Neural progenitor cell (in vitro differentiated cells): ENCODE results near the gene TMED7. TPM values are rescaled to one million over a fixed set of nuclear protein-coding genes. Genes with fewer than 3 reads are reported as not detected.

Experiments
- DNase-seq: peaks from one replicate; pipeline ENCODE4 v3.0.0-alpha.2; 2016; ENCODE audit warnings: low spot score
- H2AFZ ChIP-seq: fragments of 200-600 bp; sonication (generic); replicated peaks from 2 replicates; pipeline ENCODE4 v1.6.1; 2016; ENCODE audit warnings: antibody characterized with exemption
- H3F3A ChIP-seq: fragments of 200-600 bp; sonication (generic); 2 replicates; pipeline ENCODE4 v1.6.1; 2016; ENCODE audit warnings: antibody characterized with exemption, low read depth
- H3K27ac ChIP-seq: fragments of 200-600 bp; sonication (generic); 2 replicates; pipeline ENCODE4 v1.5.1; 2016; ENCODE audit warnings: mild to moderate bottlenecking
- H3K27me3 ChIP-seq: fragments of 200-600 bp; sonication (generic); 2 replicates; pipeline ENCODE4 v1.6.1; 2016; ENCODE audit warnings: mild to moderate bottlenecking, moderate library complexity
- H3K36me3 ChIP-seq: fragments of 200-600 bp; sonication (generic); 2 replicates; pipeline ENCODE4 v1.5.1; 2016
- H3K4me1 ChIP-seq: fragments of 200-600 bp; sonication (generic); 2 replicates; pipeline ENCODE4 v1.6.1; 2016; ENCODE audit warnings: mixed run types
- H3K4me2 ChIP-seq: fragments of 200-600 bp; sonication (generic); 2 replicates; pipeline ENCODE4 v1.6.1; 2016
- H3K4me3 ChIP-seq: fragments of 200-600 bp; sonication (generic); 2 replicates; pipeline ENCODE4 v1.5.1; 2016
- H3K79me2 ChIP-seq: fragments of 200-600 bp; sonication (generic); 2 replicates; pipeline ENCODE4 v1.6.1; 2016; ENCODE audit warnings: low read depth
- H3K9ac ChIP-seq: fragments of 200-600 bp; sonication (generic); 2 replicates; pipeline ENCODE4 v1.6.1; 2016
- H3K9me3 ChIP-seq: fragments of 200-600 bp; sonication (generic); 2 replicates; pipeline ENCODE4 v1.5.1; 2016; ENCODE audit warnings: low read depth
- H4K20me1 ChIP-seq: fragments of 200-600 bp; sonication (generic); 2 replicates; pipeline ENCODE4 v1.6.1; 2016; ENCODE audit warnings: low read depth
- H3K27ac Mint-ChIP-seq: 3 replicates; pipeline ENCODE4 v1.8.0; 2021; ENCODE audit warnings: mixed read lengths
- H3K27me3 Mint-ChIP-seq: 2 replicates; pipeline ENCODE4 v1.8.0; 2022; ENCODE audit warnings: low read depth, mild to moderate bottlenecking, inconsistent platforms, moderate library complexity, mixed read lengths; ENCODE audit not compliant: insufficient read depth
- H3K36me3 Mint-ChIP-seq: 3 replicates; pipeline ENCODE4 v1.8.0; 2021; ENCODE audit warnings: mixed read lengths
- H3K4me1 Mint-ChIP-seq: 3 replicates; pipeline ENCODE4 v1.8.0; 2021; ENCODE audit warnings: mixed read lengths
- H3K4me3 Mint-ChIP-seq: 3 replicates; pipeline ENCODE4 v1.8.0; 2021; ENCODE audit warnings: mild to moderate bottlenecking, moderate library complexity, mixed read lengths
- H3K9me3 Mint-ChIP-seq: 3 replicates; pipeline ENCODE4 v1.8.0; 2020; ENCODE audit warnings: mixed read lengths
- CTCF ChIP-seq: fragments of 200-600 bp; sonication (generic); IDR thresholded peaks from 2 replicates; pipeline ENCODE4 v1.5.1; 2017; ENCODE audit warnings: antibody characterized with exemption, mild to moderate bottlenecking
- EZH2 ChIP-seq: fragments of 200-600 bp; sonication (generic); IDR thresholded peaks from 2 replicates; pipeline ENCODE4 v1.6.1; 2017; ENCODE audit warnings: antibody characterized with exemption, mild to moderate bottlenecking, moderate library complexity
- EZH2phosphoT487 ChIP-seq: fragments of 200-600 bp; sonication (generic); IDR thresholded peaks from 2 replicates; pipeline ENCODE4 v1.6.1; 2017; ENCODE audit warnings: antibody characterized with exemption
- total RNA-seq: library from RNA; depleted of rRNA; stranded (reverse); fragments of >200 nt; gene quantifications from 2 replicates; pipeline ENCODE4 v1.2.3, GENCODE V29; 2015; ENCODE audit warnings: low replicate concordance

The TMED7 gene
- total RNA-seq, 1 donor from 2014 or later, result 112 TPM

- H2AFZ ChIP-seq, result no peak overlapping the region
- no peak for TF ChIP-seq EZH2phosphoT487
- Mint-ChIP-seq H3K4me1 (no peaks in the 10 kb centered on the region), H3K4me3 (no peak overlapping the region), H3K27ac (no peak overlapping the region), H3K36me3 (no peaks in the 10 kb centered on the region), H3K27me3 (peaks cover 2% of the 10 kb centered on the region), H3K9me3 (peaks cover 4% of the 10 kb centered on the region)
- no peak for DNase-seq
- H3F3A ChIP-seq, result no peaks in the 10 kb centered on the region
- H3K4me2 ChIP-seq, result no peak overlapping the region
- no peaks in the 10 kb centered on the region for H4K20me1 ChIP-seq
- no peaks in the 10 kb centered on the region for H3K79me2 ChIP-seq
- H3K4me1 ChIP-seq, result no peaks in the 10 kb centered on the region
- no peaks in the 10 kb centered on the region for H3K9me3 ChIP-seq
- no peaks in the 10 kb centered on the region for H3K27me3 ChIP-seq
- H3K4me3 ChIP-seq, result no peak overlapping the region
- no peak overlapping the region for H3K27ac ChIP-seq
- no peak overlapping the region for H3K9ac ChIP-seq
- no peaks in the 10 kb centered on the region for H3K36me3 ChIP-seq
These were observed 44.9 kb downstream of the TMED7 start for GRCh38 chr5:115580941-115581340.

GRCh38 chr5:115579747-115580173, 46.1 kb downstream of the TMED7 start:
- H4K20me1 ChIP-seq, result no peaks in the 10 kb centered on the region
- H3F3A ChIP-seq, result no peaks in the 10 kb centered on the region
- no peak overlapping the region for H3K4me3 ChIP-seq
- DNase-seq, result no peak
- H3K9ac ChIP-seq, result no peak overlapping the region
- Mint-ChIP-seq H3K27ac (no peak overlapping the region), H3K36me3 (no peaks in the 10 kb centered on the region), H3K4me1 (no peaks in the 10 kb centered on the region), H3K4me3 (no peak overlapping the region), H3K27me3 (peaks cover 2% of the 10 kb centered on the region), H3K9me3 (peaks cover 4% of the 10 kb centered on the region)
- H2AFZ ChIP-seq, result no peak overlapping the region
- no peaks in the 10 kb centered on the region for H3K27me3 ChIP-seq
- no peak overlapping the region for H3K27ac ChIP-seq
- H3K9me3 ChIP-seq, result no peaks in the 10 kb centered on the region
- H3K4me1 ChIP-seq, result no peaks in the 10 kb centered on the region
- TF ChIP-seq CTCF (no peak), EZH2phosphoT487 (no peak), EZH2 (no peak)
- no peaks in the 10 kb centered on the region for H3K79me2 ChIP-seq
- H3K36me3 ChIP-seq, result no peaks in the 10 kb centered on the region
- no peak overlapping the region for H3K4me2 ChIP-seq

- H3K27ac ChIP-seq, result no peak overlapping the region
- no peak overlapping the region for H3K27ac Mint-ChIP-seq
- H3K4me3 Mint-ChIP-seq, result no peak overlapping the region
- TF ChIP-seq EZH2 (no peak), CTCF (no peak), EZH2phosphoT487 (no peak)
- no peak overlapping the region for H3K9ac ChIP-seq
- DNase-seq, result no peak
- no peak overlapping the region for H2AFZ ChIP-seq
- H3K27me3 Mint-ChIP-seq, result peaks cover 2% of the 10 kb centered on the region
- no peak overlapping the region for H3K4me2 ChIP-seq
- no peaks in the 10 kb centered on the region for H3K36me3 Mint-ChIP-seq
- no peaks in the 10 kb centered on the region for H4K20me1 ChIP-seq
- H3K79me2 ChIP-seq, result no peaks in the 10 kb centered on the region
- no peaks in the 10 kb centered on the region for H3K9me3 ChIP-seq
- H3K9me3 Mint-ChIP-seq, result peaks cover 4% of the 10 kb centered on the region
- no peaks in the 10 kb centered on the region for H3K36me3 ChIP-seq
- no peaks in the 10 kb centered on the region for H3K27me3 ChIP-seq
- H3K4me1 ChIP-seq, result no peaks in the 10 kb centered on the region
- H3F3A ChIP-seq, result no peaks in the 10 kb centered on the region
- H3K4me1 Mint-ChIP-seq, result peaks cover 2% of the 10 kb centered on the region
- H3K4me3 ChIP-seq, result no peak overlapping the region
These were observed 46.6 kb downstream of the TMED7 start for GRCh38 chr5:115579216-115579615.

- Mint-ChIP-seq H3K9me3 (peaks cover 4% of the 10 kb centered on the region), H3K27ac (no peak overlapping the region), H3K36me3 (no peaks in the 10 kb centered on the region), H3K27me3 (peaks cover 2% of the 10 kb centered on the region), H3K4me3 (no peak overlapping the region), H3K4me1 (peaks cover 3% of the 10 kb centered on the region)
- Histone ChIP-seq H3K9ac (no peak overlapping the region), H3K27me3 (no peaks in the 10 kb centered on the region), H3K4me1 (no peaks in the 10 kb centered on the region), H3K79me2 (no peaks in the 10 kb centered on the region), H3K4me2 (no peak overlapping the region), H3K27ac (no peak overlapping the region), H3K36me3 (no peaks in the 10 kb centered on the region), H3K4me3 (no peak overlapping the region), H3F3A (no peaks in the 10 kb centered on the region), H4K20me1 (no peaks in the 10 kb centered on the region), H2AFZ (no peak overlapping the region), H3K9me3 (no peaks in the 10 kb centered on the region)
- TF ChIP-seq CTCF (no peak), EZH2phosphoT487 (no peak), EZH2 (no peak)
- DNase-seq, result no peak
These were observed 47.2 kb downstream of the TMED7 start for GRCh38 chr5:115578657-115579056.
